Kidney capillary endothelial cell (primary cell): Measurements from ENCODE around the gene PDK1.

Experiments used
- DNase-seq: peaks from one replicate; pipeline ENCODE4 v3.0.0-alpha.2; 2018; ENCODE audit warnings: low spot score

PDK1 gene

DNA sequence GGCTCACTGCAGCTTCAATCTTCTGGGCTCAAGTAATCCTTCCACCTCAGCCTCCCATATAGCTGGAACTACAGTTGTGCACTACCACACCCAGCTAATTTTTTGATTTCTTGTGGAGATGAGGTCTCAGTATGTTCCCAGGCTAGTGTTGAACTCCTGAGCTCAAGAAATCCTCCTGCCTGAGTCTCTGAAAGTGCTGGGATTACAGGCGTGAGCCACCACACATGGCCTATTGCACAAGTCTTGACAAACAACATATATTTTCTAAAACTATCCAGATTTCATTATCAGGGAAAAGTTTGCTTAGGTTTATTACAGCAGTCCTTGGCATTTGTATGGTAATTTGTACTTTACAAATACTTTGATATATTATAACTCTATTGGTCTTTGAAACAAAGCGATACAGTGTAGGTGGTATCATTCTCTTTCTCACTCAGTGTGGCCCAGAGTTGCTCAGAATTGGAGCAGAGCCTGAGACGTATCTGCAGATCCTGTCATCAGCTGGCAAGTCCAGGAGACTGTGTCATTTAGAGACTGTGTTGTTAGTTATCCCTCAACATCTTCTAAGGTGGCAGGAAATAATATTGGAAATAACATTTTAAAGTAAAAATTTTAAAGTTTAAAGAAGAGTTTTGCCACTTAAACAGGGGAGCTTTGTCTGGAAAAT lies 41.4 kb downstream of the PDK1 start:
- no peak for DNase-seq

DNA sequence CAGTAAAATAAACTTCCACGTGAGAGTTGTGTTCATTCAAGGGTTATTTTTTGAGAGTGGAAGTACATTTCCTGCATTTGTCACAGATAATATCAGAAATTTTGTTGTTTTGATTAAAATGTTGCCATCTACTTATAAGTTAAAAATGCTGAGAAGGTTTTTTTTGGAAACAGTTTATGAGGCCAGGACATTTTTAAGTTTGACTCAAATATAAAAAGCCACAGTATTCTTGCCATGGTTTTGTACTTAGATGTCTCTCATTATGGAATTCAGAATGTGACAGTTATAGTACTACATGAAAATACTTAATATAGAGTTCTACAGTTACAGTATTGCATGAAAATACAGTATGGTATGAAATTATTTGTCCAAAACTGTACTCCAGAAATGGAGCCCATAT lies 44.1 kb downstream of the PDK1 start:
- no peak for DNase-seq

DNA sequence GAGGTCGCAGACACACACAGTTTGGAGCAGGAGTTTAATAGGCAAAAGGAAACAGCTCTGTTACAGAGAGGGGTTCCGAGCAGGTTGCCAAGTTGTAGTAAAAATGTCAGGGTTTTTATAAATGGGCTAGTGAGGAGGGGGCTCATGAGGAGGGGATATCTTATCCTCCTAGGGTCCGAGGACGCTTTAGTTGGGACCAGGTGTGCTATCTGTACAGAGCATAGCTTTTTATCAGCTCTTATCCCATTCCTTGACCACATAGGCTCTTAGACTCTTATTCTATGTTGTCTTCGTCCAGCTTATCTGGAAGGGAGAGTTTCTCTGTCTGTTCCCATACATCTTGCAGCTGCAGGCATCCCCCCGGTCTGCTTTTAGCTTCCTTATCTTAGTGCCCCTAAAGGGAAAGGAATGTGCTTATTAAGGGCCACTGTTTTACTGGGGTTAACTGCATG lies 44.7 kb downstream of the PDK1 start:
- DNase-seq = no peak

DNA sequence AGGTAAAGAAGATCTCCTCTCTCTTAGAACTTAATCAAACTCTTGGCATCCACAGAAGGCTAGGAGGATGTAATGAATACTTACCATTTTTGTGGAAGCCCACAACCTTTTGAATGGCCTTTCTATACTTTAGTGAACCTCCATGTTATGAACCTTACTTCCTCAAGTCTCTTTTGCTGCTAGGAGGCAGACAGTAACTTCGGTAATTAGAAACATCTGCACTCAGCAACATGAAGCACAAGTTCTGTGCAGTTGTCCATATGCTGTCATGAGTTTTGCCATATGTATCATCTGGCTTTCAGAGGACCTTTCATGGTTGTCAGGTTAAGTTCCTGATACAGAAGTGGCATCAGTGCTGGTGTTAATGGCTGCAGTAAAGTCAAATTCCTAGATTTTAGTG lies 50.4 kb downstream of the PDK1 start:
- DNase-seq = no peak

GRCh38 chr2:172607379-172607928 lies 51.6 kb downstream of the PDK1 start:
- no peak for DNase-seq

GRCh38 chr2:172609488-172609887 lies 53.6 kb downstream of the PDK1 start:
- DNase-seq = peak; percentile 14

- no peak for DNase-seq
These were observed 56.2 kb downstream of the PDK1 start for GRCh38 chr2:172612051-172612450.

GRCh38 chr2:172613040-172613439 lies 57.1 kb downstream of the PDK1 start:
- no peak for DNase-seq

- DNase-seq = no peak
These were observed 57.8 kb downstream of the PDK1 start for GRCh38 chr2:172613615-172614231.

- DNase-seq = no peak
These were observed 59.0 kb downstream of the PDK1 start for GRCh38 chr2:172614932-172615331.

GRCh38 chr2:172615727-172616261 lies 59.9 kb downstream of the PDK1 start:
- no peak for DNase-seq

GRCh38 chr2:172617115-172617514 lies 61.2 kb downstream of the PDK1 start:
- no peak for DNase-seq

DNA sequence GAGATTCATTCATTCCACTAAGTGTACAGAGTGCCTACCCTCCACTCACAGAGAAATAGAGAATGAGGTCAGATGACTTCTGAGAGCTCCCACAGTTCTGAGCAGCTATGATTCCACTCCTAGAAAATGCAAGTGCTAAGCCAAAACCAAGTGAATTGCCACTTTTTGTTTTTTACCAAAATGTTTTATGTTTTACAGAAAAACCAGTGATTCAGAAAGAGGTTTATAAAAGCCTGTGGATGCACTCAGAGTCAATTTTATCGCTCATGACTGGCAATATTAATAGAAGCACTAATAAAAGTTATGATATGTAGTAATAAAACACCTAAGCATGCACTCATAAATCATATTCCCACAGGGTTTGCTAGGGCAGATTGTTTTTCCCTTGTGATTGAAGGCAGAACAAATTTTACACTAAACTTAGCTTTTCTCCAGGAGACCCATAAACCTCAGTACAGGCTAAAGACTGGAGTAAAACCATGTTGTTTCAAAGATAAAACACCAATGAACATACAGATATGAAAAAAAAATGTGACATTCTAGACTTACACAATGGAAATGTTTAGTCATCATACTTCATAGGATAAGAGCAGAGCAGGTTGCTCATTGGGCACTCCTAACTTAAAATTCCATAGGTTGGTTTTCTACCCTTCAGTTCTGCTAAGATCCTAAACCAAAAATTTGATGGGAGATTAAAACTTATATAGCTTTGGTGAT lies 67.5 kb downstream of the PDK1 start:
- DNase-seq = no peak

- no peak for DNase-seq
These were observed 69.1 kb downstream of the PDK1 start for GRCh38 chr2:172624996-172625395.

- no peak for DNase-seq
These were observed 71.3 kb downstream of the PDK1 start for GRCh38 chr2:172627181-172627580.

DNA sequence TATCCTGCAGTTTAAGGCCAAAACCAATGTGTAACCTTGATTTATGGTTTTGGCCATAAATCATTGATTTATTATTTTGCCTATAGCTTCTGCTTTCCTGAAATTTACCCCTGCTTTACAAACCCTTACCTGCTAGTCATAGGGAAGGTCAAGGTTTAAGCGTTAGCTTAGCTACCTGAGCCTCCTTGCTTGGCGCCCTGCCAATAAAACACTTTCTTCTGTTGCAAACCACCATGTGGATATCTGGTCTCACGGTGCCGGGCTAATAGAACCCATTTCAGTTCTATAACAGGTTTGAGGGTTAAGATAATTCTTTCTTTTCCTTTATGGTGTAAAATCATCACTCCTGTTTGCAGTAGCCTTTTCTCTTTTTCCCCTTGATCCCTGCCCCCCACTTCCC lies 72.2 kb downstream of the PDK1 start:
- DNase-seq = no peak

- no peak for DNase-seq
These were observed 73.7 kb downstream of the PDK1 start for GRCh38 chr2:172629586-172629985.

DNA sequence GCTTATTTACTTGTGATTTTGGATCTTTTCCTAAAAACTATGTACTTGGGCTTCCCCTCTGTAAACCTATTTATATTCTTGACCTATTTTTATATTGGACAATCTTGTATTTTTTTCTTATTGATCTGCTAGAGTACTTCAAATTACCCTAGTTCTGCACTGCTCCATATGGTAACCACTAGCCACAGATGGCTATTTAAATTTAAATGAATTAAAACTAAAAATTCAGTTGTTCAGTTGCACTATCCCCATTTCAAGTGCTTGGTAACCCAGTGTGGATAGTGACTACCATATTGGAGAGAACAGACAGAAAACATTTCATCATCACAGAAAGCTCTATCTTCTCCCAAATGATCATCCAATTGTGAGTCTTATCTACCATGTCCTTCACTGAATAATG lies 74.3 kb downstream of the PDK1 start:
- DNase-seq = no peak

GRCh38 chr2:172634477-172634876 lies 78.6 kb downstream of the PDK1 start:
- DNase-seq = no peak

GRCh38 chr2:172635548-172635947 lies 79.7 kb downstream of the PDK1 start:
- no peak for DNase-seq

DNA sequence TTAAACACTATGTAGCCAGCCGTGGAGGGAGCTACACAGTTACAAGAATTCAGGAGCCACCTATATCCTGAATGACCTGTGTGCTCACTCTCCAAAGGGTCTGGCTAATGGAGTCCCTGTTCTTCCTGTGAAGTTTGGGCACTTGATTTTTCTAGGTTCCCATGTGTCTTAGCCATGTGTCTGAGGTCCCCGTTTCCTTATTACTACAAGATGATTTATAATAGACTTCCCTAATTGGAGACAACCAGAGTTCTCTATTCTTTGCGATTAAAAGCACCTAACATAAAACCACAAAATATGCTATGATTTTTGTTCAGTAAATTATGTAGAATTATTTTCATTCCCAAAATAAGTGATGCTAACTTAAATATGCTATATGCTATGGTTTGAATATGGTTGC lies 83.4 kb downstream of the PDK1 start:
- DNase-seq = no peak

DNA sequence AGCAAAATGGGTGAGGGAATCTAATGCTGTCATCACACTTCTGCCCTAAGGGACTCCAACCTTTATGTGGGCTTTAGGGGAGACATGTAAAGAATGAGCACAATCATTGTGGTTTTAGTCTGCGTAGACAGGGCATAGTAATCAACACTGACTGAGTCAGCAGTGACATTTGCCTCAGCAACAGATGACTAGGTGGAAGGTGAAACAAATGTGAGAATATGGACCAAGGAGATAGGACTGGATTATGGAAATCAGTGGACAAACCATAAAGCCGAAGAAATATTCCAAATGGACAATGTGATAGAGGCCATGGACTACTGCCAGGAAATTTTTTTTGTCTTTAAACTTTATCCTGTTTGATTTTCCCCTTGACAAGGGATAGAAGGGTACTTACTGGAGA lies 83.9 kb downstream of the PDK1 start:
- DNase-seq = no peak

GRCh38 chr2:172640389-172640788 lies 84.5 kb downstream of the PDK1 start:
- no peak for DNase-seq
